Natural killer cell treated with Interleukin-12 subunit alpha and Interleukin-12 subunit beta and Interleukin-15 and Interleukin-18, amount 100 ng/mL, for 72 hours (primary cell): ENCODE results near the gene EXTL1. TPM values are rescaled to one million over a fixed set of nuclear protein-coding genes. Genes with fewer than 3 reads are reported as not detected.
A peak's percentile ranks its signal among the peaks of the same experiment; 100 is the strongest.

Experiments used
- ATAC-seq, 2 donors: fragments of 150-1000 bp; cut with Tn5 transposase in 1 of 2; sonication (Bioruptor Pico), chemical (Tn5 transposase) in 1 of 2; 2 replicates each; pipeline ENCODE4 v1.10.0; 2021
- DNase-seq: peaks from one replicate; pipeline ENCODE4 v3.0.0; 2022; ENCODE audit warnings: low spot score
- H3K27ac Mint-ChIP-seq, 2 donors: 1 replicate in 1 of 2; 2 replicates in 1 of 2; pipeline ENCODE4 v1.8.0; 2022; ENCODE audit warnings: mixed read lengths in 2 of 2, mild to moderate bottlenecking in 1 of 2, moderate library complexity in 1 of 2
- H3K27me3 Mint-ChIP-seq, 2 donors: 1 replicate in 1 of 2; 2 replicates in 1 of 2; pipeline ENCODE4 v1.8.0; 2022; ENCODE audit warnings: mixed read lengths in 2 of 2
- H3K36me3 Mint-ChIP-seq: one replicate; pipeline ENCODE4 v1.8.0; 2022; ENCODE audit warnings: mixed read lengths
- H3K4me1 Mint-ChIP-seq, 2 donors: 1 replicate in 1 of 2; 2 replicates in 1 of 2; pipeline ENCODE4 v1.8.0; 2022; ENCODE audit warnings: low read depth in 2 of 2, mixed read lengths in 2 of 2, mild to moderate bottlenecking in 1 of 2
- H3K4me3 Mint-ChIP-seq: one replicate; pipeline ENCODE4 v1.8.0; 2022; ENCODE audit warnings: mixed read lengths
- H3K9me3 Mint-ChIP-seq: 2 replicates; pipeline ENCODE4 v1.8.0; 2022; ENCODE audit warnings: mixed read lengths
- total RNA-seq, 2 donors: library from RNA; stranded (reverse); gene quantifications; one replicate each; pipeline ENCODE4 v1.2.3, GENCODE V29; 2022

The EXTL1 gene
- total RNA-seq, 2 donors from 2014 or later = not detected

- peak overlapping the region; percentile 67 to 90 for H3K27ac Mint-ChIP-seq
- H3K4me3 Mint-ChIP-seq = peak overlapping the region; percentile 94
- H3K9me3 Mint-ChIP-seq = no peaks in the 10 kb centered on the region
- ATAC-seq (peak; percentile 84 to 86), DNase-seq (peak; percentile 76)
- H3K4me1 Mint-ChIP-seq = peaks cover 9 to 13% of the 10 kb centered on the region in 2 donors
- H3K27me3 Mint-ChIP-seq = peaks cover 0 to 9% of the 10 kb centered on the region in 2 donors
- no peaks in the 10 kb centered on the region for H3K36me3 Mint-ChIP-seq
Measured at GRCh38 chr1:26035959-26036755, 14.6 kb downstream of the EXTL1 start.

- Mint-ChIP-seq H3K36me3 (no peaks in the 10 kb centered on the region), H3K4me3 (no peak overlapping the region), H3K27me3 (peaks cover 0 to 9% of the 10 kb centered on the region in 2 donors), H3K27ac (no peak overlapping the region), H3K4me1 (peaks cover 9 to 13% of the 10 kb centered on the region in 2 donors), H3K9me3 (no peaks in the 10 kb centered on the region)
- ATAC-seq (no peak), DNase-seq (no peak)
Measured at GRCh38 chr1:26036756-26037281, 15.2 kb downstream of the EXTL1 start.

GRCh38 chr1:26037904-26038303 is 16.3 kb downstream of the EXTL1 start:
- no peak for DNase-seq
- no peak for ATAC-seq
- no peak overlapping the region for H3K4me3 Mint-ChIP-seq
- H3K27ac Mint-ChIP-seq = no peak overlapping the region
- H3K4me1 Mint-ChIP-seq = peaks cover 9 to 13% of the 10 kb centered on the region in 2 donors
- peaks cover 0 to 9% of the 10 kb centered on the region in 2 donors for H3K27me3 Mint-ChIP-seq
- H3K36me3 Mint-ChIP-seq = no peaks in the 10 kb centered on the region
- no peaks in the 10 kb centered on the region for H3K9me3 Mint-ChIP-seq

- no peak for ATAC-seq
- no peak overlapping the region for H3K27ac Mint-ChIP-seq
- H3K4me3 Mint-ChIP-seq = no peak overlapping the region
- peaks cover 9 to 13% of the 10 kb centered on the region in 2 donors for H3K4me1 Mint-ChIP-seq
- peaks cover 0 to 9% of the 10 kb centered on the region in 2 donors for H3K27me3 Mint-ChIP-seq
- H3K36me3 Mint-ChIP-seq = no peaks in the 10 kb centered on the region
- H3K9me3 Mint-ChIP-seq = no peaks in the 10 kb centered on the region
- DNase-seq = no peak
Measured at GRCh38 chr1:26038477-26038876, 16.9 kb downstream of the EXTL1 start.

GRCh38 chr1:26038904-26039303 is 17.3 kb downstream of the EXTL1 start:
- DNase-seq (no peak), ATAC-seq (no peak)
- Mint-ChIP-seq H3K36me3 (no peaks in the 10 kb centered on the region), H3K27ac (no peak overlapping the region), H3K9me3 (no peaks in the 10 kb centered on the region), H3K4me3 (no peak overlapping the region), H3K27me3 (peaks cover 0 to 9% of the 10 kb centered on the region in 2 donors), H3K4me1 (peaks cover 9 to 13% of the 10 kb centered on the region in 2 donors)

GRCh38 chr1:26041401-26041800 is 19.8 kb downstream of the EXTL1 start:
- DNase-seq = no peak
- H3K4me3 Mint-ChIP-seq = no peak overlapping the region

GRCh38 chr1:26041978-26042377 is 20.4 kb downstream of the EXTL1 start:
- Mint-ChIP-seq H3K27ac (no peak overlapping the region), H3K27me3 (peaks cover 12 to 16% of the 10 kb centered on the region in 2 donors), H3K9me3 (no peaks in the 10 kb centered on the region), H3K4me1 (peaks cover 0 to 8% of the 10 kb centered on the region in 2 donors), H3K4me3 (no peak overlapping the region), H3K36me3 (no peaks in the 10 kb centered on the region)
- ATAC-seq = no peak
- DNase-seq = no peak

More at GRCh38 chr1:26041401-26041800, 19.8 kb downstream of the EXTL1 start:
- Mint-ChIP-seq H3K9me3 (no peaks in the 10 kb centered on the region), H3K36me3 (no peaks in the 10 kb centered on the region), H3K27me3 (peaks cover 12 to 16% of the 10 kb centered on the region in 2 donors), H3K4me1 (peaks cover 0 to 8% of the 10 kb centered on the region in 2 donors), H3K27ac (no peak overlapping the region)
- ATAC-seq = no peak

GRCh38 chr1:26043765-26044164 is 22.2 kb downstream of the EXTL1 start:
- no peak overlapping the region for H3K4me3 Mint-ChIP-seq
- peaks cover 0 to 8% of the 10 kb centered on the region in 2 donors for H3K4me1 Mint-ChIP-seq
- no peak for DNase-seq
- no peak overlapping the region for H3K27ac Mint-ChIP-seq
- no peaks in the 10 kb centered on the region for H3K9me3 Mint-ChIP-seq
- H3K27me3 Mint-ChIP-seq = peaks cover 17 to 21% of the 10 kb centered on the region in 2 donors
- no peaks in the 10 kb centered on the region for H3K36me3 Mint-ChIP-seq
- ATAC-seq = no peak

- Mint-ChIP-seq H3K36me3 (no peaks in the 10 kb centered on the region), H3K4me1 (peaks cover 0 to 8% of the 10 kb centered on the region in 2 donors), H3K9me3 (no peaks in the 10 kb centered on the region), H3K27ac (no peak overlapping the region), H3K4me3 (no peak overlapping the region), H3K27me3 (peaks cover 22 to 24% of the 10 kb centered on the region in 2 donors)
- no peak for DNase-seq
- no peak for ATAC-seq
Measured at GRCh38 chr1:26044414-26044813, 22.8 kb downstream of the EXTL1 start.

- Mint-ChIP-seq H3K9me3 (no peaks in the 10 kb centered on the region), H3K27ac (no peak overlapping the region), H3K4me3 (no peak overlapping the region), H3K36me3 (no peaks in the 10 kb centered on the region), H3K4me1 (peaks cover 0 to 8% of the 10 kb centered on the region in 2 donors), H3K27me3 (peaks cover 29% of the 10 kb centered on the region in 2 donors)
- DNase-seq = no peak
- no peak for ATAC-seq
Measured at GRCh38 chr1:26044971-26045721, 23.6 kb downstream of the EXTL1 start.

GRCh38 chr1:26045722-26046245 is 24.2 kb downstream of the EXTL1 start, which contains the start of gene SLC30A2:
Gene SLC30A2, minus strand, starts transcription at chr1:26046118. Its CDS starts 222 bp downstream, at chr1:26045896.
- DNase-seq (no peak), ATAC-seq (no peak)
- H3K4me1 Mint-ChIP-seq = peaks cover 0 to 8% of the 10 kb centered on the region in 2 donors
- no peaks in the 10 kb centered on the region for H3K36me3 Mint-ChIP-seq
- no peaks in the 10 kb centered on the region for H3K9me3 Mint-ChIP-seq
- peaks cover 33 to 34% of the 10 kb centered on the region in 2 donors for H3K27me3 Mint-ChIP-seq
- H3K4me3 Mint-ChIP-seq = no peak within 1 kb of the TSS
- no peak within 1 kb of the TSS for H3K27ac Mint-ChIP-seq

- H3K4me3 Mint-ChIP-seq = no peak overlapping the region
Measured at GRCh38 chr1:26046246-26047095, 24.9 kb downstream of the EXTL1 start.

More at GRCh38 chr1:26046246-26047095, 24.9 kb downstream of the EXTL1 start:
- peaks cover 37 to 40% of the 10 kb centered on the region in 2 donors for H3K27me3 Mint-ChIP-seq
- no peaks in the 10 kb centered on the region for H3K36me3 Mint-ChIP-seq
- DNase-seq = no peak
- no peaks in the 10 kb centered on the region for H3K9me3 Mint-ChIP-seq
- peaks cover 0 to 8% of the 10 kb centered on the region in 2 donors for H3K4me1 Mint-ChIP-seq
- no peak overlapping the region for H3K27ac Mint-ChIP-seq
- no peak for ATAC-seq
